A673 (cell line): ENCODE data around the gene MRPL22. TPM values are rescaled to one million over a fixed set of nuclear protein-coding genes. Genes with fewer than 3 reads are reported as not detected.

Experiments
- Bru-seq: library from RNA; stranded (reverse); fragments of 400-500 nt; gene quantifications from one replicate; lab custom pipeline; 2021; lab: Mats Ljungman, UMichigan
- BruChase-seq, 2 experiments: library from RNA; stranded (reverse); fragments of 400-500 nt; gene quantifications; one replicate each; lab custom pipeline; 2021; lab: Mats Ljungman, UMichigan
- BruUV-seq: library from RNA; stranded (reverse); fragments of 400-500 nt; replicated peaks from 2 replicates; lab custom pipeline; 2021; lab: Mats Ljungman, UMichigan
- CTCF ChIA-PET: fragments of 300-600 bp; sonication (Branson Sonifier 250); formaldehyde crosslinking; loops from one replicate; lab custom pipeline; 2022; ENCODE audit warnings: antibody characterized with exemption; lab: Charles Lee
- POLR2A ChIA-PET: fragments of 300-600 bp; sonication (Branson Sonifier 250); formaldehyde crosslinking; loops from one replicate; lab custom pipeline; 2022; ENCODE audit warnings: antibody characterized with exemption; ENCODE audit not compliant: low non-redundant PET; lab: Charles Lee
- DNase-seq: peaks from one replicate; pipeline ENCODE4 v3.0.0-alpha.2; 2015; ENCODE audit warnings: low spot score
- H3K27ac ChIP-seq: fragments of 200-600 bp; sonication (generic); 2 replicates; pipeline ENCODE4 v1.5.1; 2016; ENCODE audit warnings: mixed run types, low read depth, mild to moderate bottlenecking, mixed read lengths, antibody characterized with exemption, low read length; ENCODE audit not compliant: poor library complexity, severe bottlenecking
- H3K27me3 ChIP-seq: fragments of 200-600 bp; sonication (generic); replicated peaks from 2 replicates; pipeline ENCODE4 v1.6.1; 2017; ENCODE audit warnings: mixed run types, low read depth, mild to moderate bottlenecking, mixed read lengths, antibody characterized with exemption, low read length; ENCODE audit not compliant: insufficient read depth, poor library complexity
- H3K36me3 ChIP-seq: fragments of 200-600 bp; sonication (generic); 2 replicates; pipeline ENCODE4 v1.6.1; 2016; ENCODE audit warnings: mixed run types, mild to moderate bottlenecking, mixed read lengths, antibody characterized with exemption, low read length; ENCODE audit not compliant: insufficient read depth, poor library complexity, severe bottlenecking
- H3K4me1 ChIP-seq: fragments of 200-600 bp; sonication (generic); 2 replicates; pipeline ENCODE4 v1.6.1; 2017; ENCODE audit warnings: mixed run types, mild to moderate bottlenecking, mixed read lengths, antibody characterized with exemption, low read length; ENCODE audit not compliant: insufficient read depth, poor library complexity, severe bottlenecking
- H3K4me3 ChIP-seq: fragments of 200-600 bp; sonication (generic); 2 replicates; pipeline ENCODE4 v1.5.1; 2016; ENCODE audit warnings: low read depth, mixed run types, mild to moderate bottlenecking, mixed read lengths, low read length; ENCODE audit not compliant: poor library complexity, severe bottlenecking
- H3K9me3 ChIP-seq: fragments of 200-600 bp; sonication (generic); 2 replicates; pipeline ENCODE4 v1.6.1; 2016; ENCODE audit warnings: mixed run types, low read depth, mild to moderate bottlenecking, mixed read lengths, antibody characterized with exemption, low read length; ENCODE audit not compliant: poor library complexity, severe bottlenecking
- CTCF ChIP-seq: fragments of 300-800, 200-600 bp; sonication (generic); conservative IDR thresholded peaks from 2 replicates; pipeline ENCODE4 v1.5.1; 2017; ENCODE audit warnings: low read depth, mild to moderate bottlenecking, antibody characterized with exemption, low read length, moderate library complexity, mixed read lengths
- EZH2 ChIP-seq: fragments of 200-600 bp; sonication (generic); IDR thresholded peaks from 2 replicates; pipeline ENCODE4 v1.6.1; 2017; ENCODE audit warnings: borderline replicate concordance, low read depth, mild to moderate bottlenecking, mixed read lengths, antibody characterized with exemption, low read length; ENCODE audit not compliant: poor library complexity, severe bottlenecking
- intact Hi-C: fragments of 100-400 bp; cut with micrococcal nuclease; formaldehyde crosslinking; loops from one replicate; pipeline ENCODE4 v1.10.0; 2022; ENCODE audit not compliant: unreplicated experiment
- long read RNA-seq: library from polyadenylated mRNA; stranded (forward); transcript quantifications from one replicate; pipeline ENCODE4 v2.0.0, GENCODE V29; 2022
- total RNA-seq: library from RNA; stranded (reverse); gene quantifications from 2 replicates; pipeline ENCODE4 v1.2.3, GENCODE V29; 2021

Gene MRPL22
- total RNA-seq (143 and 147 TPM in 2 replicates), Bru-seq, nascent RNA (percentile 92 among the genes with signal in this experiment), BruChase-seq, experiment 1, labeled RNA remaining after a 2-hour chase (percentile 88 among the genes with signal in this experiment), BruChase-seq, experiment 2, labeled RNA remaining after a 6-hour chase (percentile 82 among the genes with signal in this experiment)
- long read RNA-seq, transcript MRPL22-201 (6 exons, 3,035 nt): minor isoform, 44 of 259 reads
- long read RNA-seq, transcript MRPL22-204 (5 exons, 511 nt): minor isoform, 7 of 259 reads
- long read RNA-seq, transcript MRPL22-207 (7 exons, 3,176 nt): major isoform, 185 of 259 reads
- long read RNA-seq, transcript MRPL22-202 (6 exons, 784 nt): minor isoform, 8 of 259 reads
- long read RNA-seq, partial matches to known transcripts: 3 of 259 reads
- long read RNA-seq, other reads (novel, unspliced or antisense): 7 of 259 reads

DNA sequence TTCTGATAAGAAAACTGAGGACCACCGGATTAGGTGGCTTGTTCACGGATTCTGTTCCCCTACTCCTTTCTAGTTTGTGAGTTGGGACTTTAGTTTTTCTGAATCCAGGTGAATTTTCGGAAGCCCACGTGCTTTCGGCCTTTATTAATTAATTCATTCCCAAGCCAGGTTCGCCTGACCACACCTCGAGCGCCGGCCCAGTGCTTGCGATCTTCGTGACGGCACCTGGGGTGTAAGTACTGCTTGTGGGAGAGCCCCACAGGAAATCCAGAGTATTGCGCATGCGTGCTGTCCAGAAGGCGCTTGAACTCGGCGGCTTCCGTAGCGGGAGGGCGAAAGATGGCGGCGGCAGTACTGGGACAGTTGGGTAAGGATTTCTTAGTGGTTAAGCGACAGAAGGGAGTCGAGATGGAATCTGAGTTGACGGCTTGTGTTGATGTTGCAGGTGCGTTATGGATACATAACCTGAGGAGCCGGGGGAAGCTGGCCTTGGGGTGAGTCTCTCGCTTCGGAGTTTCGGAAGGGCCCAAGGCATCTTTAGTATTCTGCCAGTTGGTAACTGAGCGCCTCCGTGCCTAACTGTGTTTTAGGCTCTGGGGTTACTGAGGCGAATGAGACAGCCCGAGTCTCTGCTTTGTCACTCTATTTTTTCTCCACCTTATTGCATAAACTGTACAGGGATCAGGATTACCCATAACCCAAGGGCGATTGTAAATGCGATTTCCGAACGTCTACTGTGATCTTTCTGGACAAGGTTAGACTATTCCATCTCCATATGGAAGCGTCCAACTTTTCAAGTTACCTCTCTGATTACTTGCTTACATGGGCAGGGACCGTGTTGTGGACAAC, at the start of gene MRPL22:
Gene MRPL22, plus strand, starts transcription at position 302 of the 849 bp plus-strand sequence. Its CDS starts 38 bp downstream, at position 340.
- peak; percentile 92 for DNase-seq
- TSS peak; percentile 63 for BruUV-seq
- ChIA-PET POLR2A (no interaction called here), CTCF (no interaction called here)
- no peaks in the 10 kb centered on the region for H3K9me3 ChIP-seq
- intact Hi-C loops: loop anchor here (5.0 kb wide), 1 partner anchor 61 kb away; no protein-coding TSS in a partner anchor
- H3K27ac ChIP-seq: peak within 1 kb of the TSS; percentile 71
- H3K4me1 ChIP-seq: peaks cover 18% of the 10 kb centered on the region
- H3K36me3 ChIP-seq: no peaks in the 10 kb centered on the region
- H3K27me3 ChIP-seq: no peaks in the 10 kb centered on the region
- no peak for TF ChIP-seq EZH2
- TF ChIP-seq CTCF: no peak
- H3K4me3 ChIP-seq: peak within 1 kb of the TSS; percentile 71

- H3K36me3 ChIP-seq: peaks cover 79% of the 10 kb centered on the region
- intact Hi-C loops: no loop called here
- ChIA-PET POLR2A (no interaction called here), CTCF (no interaction called here)
- TF ChIP-seq EZH2 (no peak), CTCF (no peak)
- H3K27me3 ChIP-seq: no peaks in the 10 kb centered on the region
- H3K9me3 ChIP-seq: no peaks in the 10 kb centered on the region
- H3K4me3 ChIP-seq: no peak overlapping the region
- DNase-seq: no peak
- no peaks in the 10 kb centered on the region for H3K4me1 ChIP-seq
- no TSS peak for BruUV-seq
- no peak overlapping the region for H3K27ac ChIP-seq
These were observed 48.5 kb upstream of the MRPL22 start for GRCh38 chr5:154892369-154892771.

DNA sequence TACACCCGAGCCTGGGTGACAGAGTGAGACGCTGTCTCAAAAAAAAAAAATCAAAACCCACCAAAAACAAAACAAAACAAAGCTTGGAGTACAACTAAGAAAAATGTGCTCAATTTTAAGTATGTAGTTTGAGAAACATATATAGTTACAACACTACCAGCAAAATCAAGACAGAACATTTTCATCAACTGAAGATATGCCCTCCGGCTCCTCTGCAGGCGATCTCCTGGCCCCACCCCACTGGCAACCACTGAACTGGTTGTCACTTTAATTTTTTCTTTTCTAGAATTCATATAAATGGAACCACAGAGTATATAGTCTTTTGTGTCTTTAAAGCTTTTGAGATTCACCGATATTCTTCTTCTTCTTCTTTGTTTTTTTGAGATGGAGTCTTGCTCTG, 47.5 kb upstream of the MRPL22 start:
- Histone ChIP-seq H3K27ac (no peak overlapping the region), H3K4me1 (no peaks in the 10 kb centered on the region), H3K9me3 (no peaks in the 10 kb centered on the region), H3K4me3 (no peak overlapping the region), H3K27me3 (no peaks in the 10 kb centered on the region), H3K36me3 (peaks cover 79% of the 10 kb centered on the region)
- DNase-seq: no peak
- TF ChIP-seq CTCF (no peak), EZH2 (no peak)
- ChIA-PET CTCF (no interaction called here), POLR2A (no interaction called here)
- BruUV-seq: no TSS peak
- intact Hi-C loops: no loop called here
